Endothelial cell of umbilical vein (primary cell): ENCODE measurements around the gene B3GALT5.

ENCODE experiments used
- EZH2 ChIP-seq: IDR thresholded peaks from 2 replicates; pipeline ENCODE4 v1.6.1; 2012; ENCODE audit warnings: borderline replicate concordance, low read depth, mild to moderate bottlenecking, moderate library complexity, low read length, inconsistent platforms; ENCODE audit not compliant: severe bottlenecking
- JUN ChIP-seq: IDR thresholded peaks from 2 replicates; pipeline ENCODE4 v1.6.1; 2011; ENCODE audit warnings: borderline replicate concordance, low read depth; ENCODE audit not compliant: insufficient read length, insufficient read depth
- POLR2A ChIP-seq: IDR thresholded peaks from 2 replicates; pipeline ENCODE4 v1.6.1; 2012; ENCODE audit warnings: low read depth, mild to moderate bottlenecking, control low read depth, low read length
- POLR2AphosphoS5 ChIP-seq: IDR thresholded peaks from 2 replicates; pipeline ENCODE4 v1.6.1; 2012; ENCODE audit warnings: low read depth, mild to moderate bottlenecking, control low read depth, low read length, moderate library complexity; ENCODE audit not compliant: insufficient read depth
- TF ChIP-seq, protein P1 (sequence below), 2 donors: IDR thresholded peaks; 1 replicate in 1 of 2; 2 replicates in 1 of 2; pipeline ENCODE4 v1.5.1; 2011; ENCODE audit warnings: low read length in 2 of 2, mild to moderate bottlenecking in 2 of 2, moderate library complexity in 2 of 2, control low read depth in 1 of 2, inconsistent platforms in 1 of 2, low read depth in 1 of 2; ENCODE audit not compliant: insufficient read depth in 1 of 2; ENCODE audit errors: extremely low read depth in 1 of 2
- TF ChIP-seq, protein P2 (sequence below): IDR thresholded peaks from 2 replicates; pipeline ENCODE4 v1.6.1; 2011; ENCODE audit not compliant: insufficient read depth, insufficient read length

DNA sequence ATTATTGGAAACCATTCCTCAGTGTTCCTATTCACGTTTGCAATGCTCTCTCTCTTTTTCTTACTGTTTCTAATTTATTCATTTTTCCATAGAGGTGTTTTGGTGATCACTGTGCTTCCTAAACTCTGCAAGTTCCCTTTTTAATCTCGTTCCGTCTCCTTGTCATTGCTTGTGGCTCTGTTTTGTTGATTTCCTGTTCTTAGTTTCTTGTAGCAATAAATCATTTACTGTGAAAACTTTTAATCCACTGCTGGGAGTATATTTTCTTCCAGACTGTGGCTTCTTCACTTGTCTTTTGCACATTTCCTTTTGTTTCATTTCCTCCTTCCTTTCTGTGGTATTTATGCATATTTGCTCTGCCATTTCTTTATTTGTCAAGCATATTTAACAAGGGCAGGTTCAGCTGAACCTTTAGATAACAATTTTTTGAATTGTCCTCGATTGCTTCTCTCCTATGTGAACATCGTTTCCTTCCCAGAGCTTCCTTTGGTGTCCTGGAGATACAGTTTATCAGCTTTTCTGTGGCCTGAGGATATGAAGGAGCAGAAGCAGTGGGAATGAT is 3.6 kb downstream of the B3GALT5 start:
- TF ChIP-seq, protein P1, sequence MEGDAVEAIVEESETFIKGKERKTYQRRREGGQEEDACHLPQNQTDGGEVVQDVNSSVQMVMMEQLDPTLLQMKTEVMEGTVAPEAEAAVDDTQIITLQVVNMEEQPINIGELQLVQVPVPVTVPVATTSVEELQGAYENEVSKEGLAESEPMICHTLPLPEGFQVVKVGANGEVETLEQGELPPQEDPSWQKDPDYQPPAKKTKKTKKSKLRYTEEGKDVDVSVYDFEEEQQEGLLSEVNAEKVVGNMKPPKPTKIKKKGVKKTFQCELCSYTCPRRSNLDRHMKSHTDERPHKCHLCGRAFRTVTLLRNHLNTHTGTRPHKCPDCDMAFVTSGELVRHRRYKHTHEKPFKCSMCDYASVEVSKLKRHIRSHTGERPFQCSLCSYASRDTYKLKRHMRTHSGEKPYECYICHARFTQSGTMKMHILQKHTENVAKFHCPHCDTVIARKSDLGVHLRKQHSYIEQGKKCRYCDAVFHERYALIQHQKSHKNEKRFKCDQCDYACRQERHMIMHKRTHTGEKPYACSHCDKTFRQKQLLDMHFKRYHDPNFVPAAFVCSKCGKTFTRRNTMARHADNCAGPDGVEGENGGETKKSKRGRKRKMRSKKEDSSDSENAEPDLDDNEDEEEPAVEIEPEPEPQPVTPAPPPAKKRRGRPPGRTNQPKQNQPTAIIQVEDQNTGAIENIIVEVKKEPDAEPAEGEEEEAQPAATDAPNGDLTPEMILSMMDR (IDR thresholded peaks at IDR 0.05; ENCODE audit: extremely low read depth in 1 of 2, insufficient read depth in 1 of 2, low read depth in 1 of 2, low read length in 2 of 2) = no peak
- TF ChIP-seq EZH2 (no peak), JUN (no peak), POLR2AphosphoS5 (no peak), POLR2A (no peak)
- TF ChIP-seq, protein P2, sequence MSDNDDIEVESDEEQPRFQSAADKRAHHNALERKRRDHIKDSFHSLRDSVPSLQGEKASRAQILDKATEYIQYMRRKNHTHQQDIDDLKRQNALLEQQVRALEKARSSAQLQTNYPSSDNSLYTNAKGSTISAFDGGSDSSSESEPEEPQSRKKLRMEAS = no peak
